ENCODE data around the gene RRP36.
"Not testable (repeated sequence)": the region's sequence is repeated elsewhere in the genome, so short reads cannot be mapped to it uniquely, and the experiment has no call there.

RRP36 gene, protein sequence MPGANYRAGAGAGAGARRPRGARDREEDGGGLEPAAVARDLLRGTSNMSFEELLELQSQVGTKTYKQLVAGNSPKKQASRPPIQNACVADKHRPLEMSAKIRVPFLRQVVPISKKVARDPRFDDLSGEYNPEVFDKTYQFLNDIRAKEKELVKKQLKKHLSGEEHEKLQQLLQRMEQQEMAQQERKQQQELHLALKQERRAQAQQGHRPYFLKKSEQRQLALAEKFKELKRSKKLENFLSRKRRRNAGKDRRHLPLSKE

GRCh38 chr6:43021270-43022047 lies at the start of gene RRP36:
Gene RRP36, plus strand, starts transcription at chr6:43021623. Its CDS starts 32 bp downstream, at chr6:43021655.
- peak; percentile 89 for DNase-seq (ENCODE audit: low read depth, low spot score)

GRCh38 chr6:42971746-42972327 lies 49.6 kb upstream of the RRP36 start:
- DNase-seq (ENCODE audit: low read depth, low spot score) = no peak

DNA sequence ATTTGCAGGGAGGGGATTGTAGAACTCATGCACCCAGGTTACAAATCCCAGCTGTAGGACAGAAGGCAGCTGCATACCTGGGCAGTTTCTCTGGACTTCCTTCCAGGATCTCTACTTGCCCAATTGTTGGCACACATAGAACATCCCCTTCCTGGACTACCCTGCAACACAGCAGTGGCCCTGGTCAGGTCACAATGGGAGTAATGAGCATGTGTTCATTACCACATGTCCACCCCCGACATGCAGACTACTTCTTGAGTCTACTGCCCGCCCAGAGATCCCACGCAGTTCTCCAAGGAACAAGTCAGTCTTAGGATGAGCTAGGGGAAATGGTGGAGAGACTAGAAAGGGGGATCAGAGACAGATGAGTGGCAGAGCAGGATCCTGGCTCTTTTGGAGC lies 47.5 kb upstream of the RRP36 start:
- no peak for DNase-seq (ENCODE audit: low read depth, low spot score)

- no peak for DNase-seq (ENCODE audit: low read depth, low spot score)
These were observed 46.4 kb upstream of the RRP36 start for GRCh38 chr6:42974919-42975505.

GRCh38 chr6:42978487-42978838 lies 43.0 kb upstream of the RRP36 start:
- no peak for DNase-seq (ENCODE audit: low read depth, low spot score)

DNA sequence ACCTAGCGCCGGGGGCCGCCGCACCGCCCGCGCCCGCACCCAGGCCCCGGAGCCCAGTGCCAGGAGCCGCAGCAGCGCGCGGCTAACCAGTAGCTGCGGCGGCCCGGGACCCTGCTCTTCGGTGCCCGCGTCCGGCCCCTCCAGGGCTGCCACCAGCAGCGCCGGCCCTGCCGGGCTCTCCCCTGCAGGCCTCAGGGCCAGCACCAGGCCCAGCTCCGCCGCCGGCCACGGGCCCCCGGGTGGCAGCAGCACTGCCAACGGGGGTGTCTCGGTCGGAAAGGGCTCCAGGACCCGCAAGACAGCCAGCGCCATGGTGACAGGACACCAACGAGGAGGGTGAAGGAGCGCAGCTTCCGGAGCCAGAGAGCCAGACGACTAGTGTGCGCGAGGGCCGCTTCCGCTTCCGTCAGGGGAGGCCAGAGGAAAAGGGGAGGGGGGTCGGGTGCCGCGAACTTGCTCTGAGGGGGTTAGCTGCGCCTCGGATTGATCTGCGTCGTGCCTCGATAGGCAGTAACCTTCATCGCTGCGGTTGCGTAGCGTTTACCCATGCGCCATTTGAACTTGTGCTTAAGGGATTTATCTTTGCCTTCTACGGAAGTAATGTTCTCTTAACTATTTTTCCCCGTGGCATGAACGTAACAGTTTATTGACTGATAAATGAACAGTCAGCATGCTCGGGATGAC lies 42.4 kb upstream of the RRP36 start, which contains the start of gene PEX6:
PEX6 (minus strand) TSS at position 343 of the 684 bp plus-strand sequence; CDS start at position 312, 31 bp downstream.
- DNase-seq (ENCODE audit: low read depth, low spot score) = peak; percentile 87

- DNase-seq (ENCODE audit: low read depth, low spot score) = no peak
These were observed 41.8 kb upstream of the RRP36 start for GRCh38 chr6:42979523-42980177.

DNA sequence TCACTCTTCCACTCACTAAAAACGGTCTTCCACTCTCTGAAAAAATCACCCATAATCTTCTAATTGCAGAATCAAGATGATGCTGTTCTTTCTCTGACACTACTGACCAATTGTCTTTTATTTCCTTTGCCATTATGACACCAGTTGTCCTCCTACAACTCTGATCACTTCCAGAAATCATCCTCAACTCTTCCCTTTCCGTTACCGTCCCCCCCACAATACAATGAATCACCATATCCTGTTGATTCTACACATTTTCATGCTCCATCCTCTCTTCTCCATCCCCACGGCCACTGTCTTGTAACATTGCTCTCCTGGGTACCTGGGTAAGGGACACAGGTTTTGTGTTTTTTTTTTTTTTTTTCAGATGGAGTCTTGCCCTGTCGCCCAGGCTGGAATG lies 39.6 kb upstream of the RRP36 start:
- no peak for DNase-seq (ENCODE audit: low read depth, low spot score)

DNA sequence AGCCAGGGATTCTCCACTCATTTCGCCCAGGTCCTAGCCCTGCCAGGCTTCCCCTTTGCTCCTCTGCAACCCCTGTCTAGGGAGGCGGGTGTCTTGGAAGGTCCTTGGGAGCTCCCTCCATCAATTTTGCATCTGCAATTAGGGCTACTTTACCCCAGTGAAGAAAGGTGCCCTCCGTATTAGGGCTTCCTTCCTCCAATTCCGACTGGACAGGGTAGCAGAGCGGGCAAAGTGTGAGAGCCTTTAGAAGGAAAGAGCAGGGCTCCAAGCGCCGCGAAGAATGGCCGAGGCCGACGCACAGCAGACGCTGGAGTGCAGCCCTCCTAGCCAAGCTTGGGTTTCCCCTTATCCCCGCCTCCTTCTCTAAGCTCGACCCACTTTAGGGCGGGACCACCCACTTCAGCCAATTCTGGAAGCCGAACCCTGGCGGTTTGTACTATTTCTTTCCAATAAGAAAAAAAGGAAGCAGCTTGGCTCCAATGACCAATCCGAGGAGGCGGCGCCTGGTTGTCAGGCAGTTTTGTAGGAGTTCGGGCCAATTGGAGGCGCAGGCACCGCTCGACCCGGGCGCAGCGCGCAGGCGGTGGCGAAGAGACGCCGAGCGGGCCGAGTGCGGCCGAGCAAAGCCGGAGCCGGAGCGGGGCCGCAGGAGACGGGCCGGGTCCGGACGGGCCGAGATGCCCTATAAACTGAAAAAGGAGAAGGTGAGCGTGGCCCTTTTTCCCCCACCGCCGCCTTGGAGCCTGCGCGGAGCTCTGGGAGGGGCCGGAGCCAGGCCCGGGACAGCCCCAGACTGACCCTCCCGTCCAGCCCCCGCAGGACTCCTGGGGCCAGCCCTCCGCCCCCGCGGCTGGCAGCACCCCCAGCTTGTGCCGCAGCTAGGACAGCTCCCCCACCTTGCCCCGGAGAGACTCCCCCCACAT lies 37.2 kb upstream of the RRP36 start, which contains the start of gene PPP2R5D:
PPP2R5D (plus strand) TSS at position 570 of the 923 bp plus-strand sequence; CDS start at position 678, 108 bp downstream.
- peak; percentile 99 for DNase-seq (ENCODE audit: low read depth, low spot score)

DNA sequence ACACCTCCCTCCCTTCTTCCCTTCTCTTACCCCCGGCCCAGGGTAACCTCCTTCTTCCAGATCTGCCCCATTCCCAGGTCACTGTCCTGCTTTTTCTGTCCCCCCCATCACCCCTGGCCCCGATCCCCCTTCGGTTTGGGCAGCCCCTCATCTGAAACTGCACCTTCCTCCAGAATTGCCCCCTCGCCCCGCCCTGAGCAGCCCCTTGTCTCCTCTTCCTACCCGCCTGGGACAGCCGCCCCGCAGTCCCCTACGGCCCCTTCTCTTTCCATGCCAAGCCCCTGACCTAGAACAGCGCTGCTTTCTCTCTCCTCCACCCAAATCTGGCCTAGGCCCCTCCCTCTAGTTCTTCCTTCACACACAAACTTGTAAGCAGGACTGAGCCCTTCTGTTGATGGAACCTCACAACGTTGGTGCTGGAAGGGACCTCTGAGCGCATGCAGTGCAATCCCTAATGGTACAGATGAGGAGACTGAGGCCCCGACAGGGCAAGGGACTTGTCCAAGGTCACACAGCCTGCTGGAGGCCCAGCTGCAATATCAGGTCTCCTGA lies 36.4 kb upstream of the RRP36 start:
- peak; percentile 31 for DNase-seq (ENCODE audit: low read depth, low spot score)

DNA sequence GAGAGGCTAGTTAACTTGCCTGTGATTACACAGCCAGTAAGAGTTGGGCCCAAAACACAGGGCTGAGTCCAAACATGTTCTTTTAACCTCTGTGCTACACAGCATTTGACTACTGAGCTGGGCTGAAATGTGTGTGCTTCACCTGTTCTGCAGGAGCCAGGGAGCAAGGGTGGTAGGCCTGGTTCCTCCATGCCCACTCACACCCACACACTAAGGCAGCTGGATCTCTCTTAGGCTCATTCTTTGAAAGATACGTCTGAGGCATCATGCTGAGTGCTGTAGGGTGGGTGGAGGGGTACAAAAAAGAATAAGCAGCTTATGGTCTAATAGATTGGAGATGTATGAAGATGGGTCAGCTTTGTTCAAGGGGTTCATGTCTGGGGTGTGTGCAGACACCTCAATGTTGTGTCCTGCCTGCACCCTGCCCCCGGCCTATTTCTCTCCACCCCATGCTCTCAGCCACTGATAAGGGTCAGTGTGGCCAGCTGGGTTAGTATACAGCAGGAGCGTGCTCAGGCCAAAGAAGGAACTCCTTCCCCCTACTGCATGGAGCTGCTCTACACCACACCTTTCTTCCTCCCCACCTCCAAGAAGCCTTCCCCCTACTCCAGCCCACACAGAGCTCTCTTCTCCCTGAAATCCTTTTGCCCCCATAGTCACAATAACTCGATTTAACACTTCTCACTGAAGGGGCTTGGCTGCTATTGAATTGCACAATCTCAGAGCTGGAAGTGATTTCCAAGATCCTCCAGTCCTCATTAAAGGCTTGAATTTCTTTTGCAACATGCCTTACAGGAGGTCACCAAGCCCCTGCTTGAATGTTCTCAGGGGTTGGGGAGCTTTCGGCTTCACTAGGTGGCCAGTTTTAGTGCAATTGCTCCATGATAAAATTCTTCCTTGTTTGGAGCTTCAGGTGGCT lies 33.6 kb upstream of the RRP36 start:
- DNase-seq (ENCODE audit: low read depth, low spot score) = no peak

GRCh38 chr6:42988486-42989020 lies 32.9 kb upstream of the RRP36 start:
- DNase-seq (ENCODE audit: low read depth, low spot score) = peak; percentile 49

GRCh38 chr6:42989923-42990322 lies 31.5 kb upstream of the RRP36 start:
- no peak for DNase-seq (ENCODE audit: low read depth, low spot score)

- no peak for DNase-seq (ENCODE audit: low read depth, low spot score)
These were observed 28.0 kb upstream of the RRP36 start for GRCh38 chr6:42993445-42993844.

GRCh38 chr6:42996513-42996912 lies 24.9 kb upstream of the RRP36 start:
- no peak for DNase-seq (ENCODE audit: low read depth, low spot score)

- not testable (repeated sequence) for DNase-seq (ENCODE audit: low read depth, low spot score)
These were observed 23.2 kb upstream of the RRP36 start for GRCh38 chr6:42998205-42998604.

GRCh38 chr6:43001843-43002242 lies 19.6 kb upstream of the RRP36 start:
- DNase-seq (ENCODE audit: low read depth, low spot score) = no peak

DNA sequence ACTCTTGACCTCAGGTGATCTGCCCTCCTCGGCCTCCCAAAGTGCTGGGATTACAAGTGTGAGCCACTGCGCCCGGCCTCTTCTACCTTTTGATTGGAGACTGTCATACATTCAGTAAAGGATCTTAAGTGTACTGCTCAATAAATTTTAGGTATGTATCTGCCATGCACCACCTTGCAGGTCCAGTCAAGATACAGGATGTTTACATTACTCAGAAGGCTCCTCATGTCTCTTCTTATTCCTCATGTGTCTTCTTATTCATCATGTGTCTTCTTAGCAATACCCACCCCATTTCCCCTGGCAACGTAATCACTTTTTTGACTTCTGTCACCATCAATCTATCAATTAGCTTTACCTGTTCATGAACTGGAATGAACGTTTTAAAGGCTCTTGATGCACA lies 15.6 kb upstream of the RRP36 start:
- no peak for DNase-seq (ENCODE audit: low read depth, low spot score)
